ENCODE results near the gene SF3B4.
A peak's percentile ranks its signal among the peaks of the same experiment; 100 is the strongest.
"Not testable (repeated sequence)": the region's sequence is repeated elsewhere in the genome, so short reads cannot be mapped to it uniquely, and the experiment has no call there.

The SF3B4 gene

GRCh38 chr1:149888247-149888998, 39.2 kb downstream of the SF3B4 start:
- H3K4me1 ChIP-seq (ENCODE audit: control insufficient read depth, insufficient read depth, low read length): peaks cover 12% of the 10 kb centered on the region
- no peaks in the 10 kb centered on the region for H3K9me3 ChIP-seq (ENCODE audit: control insufficient read depth in 2 of 2, low read length in 2 of 2)
- H3K9ac ChIP-seq (ENCODE audit: low read length in 2 of 2): peak overlapping the region; percentile 82 to 93
- H3K4me3 ChIP-seq (ENCODE audit: low read length in 2 of 2): peak overlapping the region; percentile 66 to 89
- peak overlapping the region; percentile 99 for H3K27ac ChIP-seq (ENCODE audit: low read length)
- H3K36me3 ChIP-seq (ENCODE audit: control insufficient read depth in 2 of 2, insufficient read depth in 2 of 2, low read length in 2 of 2): no peaks in the 10 kb centered on the region
- no peaks in the 10 kb centered on the region for H3K27me3 ChIP-seq (ENCODE audit: control insufficient read depth in 1 of 2, insufficient read depth in 2 of 2, low read length in 2 of 2)

DNA sequence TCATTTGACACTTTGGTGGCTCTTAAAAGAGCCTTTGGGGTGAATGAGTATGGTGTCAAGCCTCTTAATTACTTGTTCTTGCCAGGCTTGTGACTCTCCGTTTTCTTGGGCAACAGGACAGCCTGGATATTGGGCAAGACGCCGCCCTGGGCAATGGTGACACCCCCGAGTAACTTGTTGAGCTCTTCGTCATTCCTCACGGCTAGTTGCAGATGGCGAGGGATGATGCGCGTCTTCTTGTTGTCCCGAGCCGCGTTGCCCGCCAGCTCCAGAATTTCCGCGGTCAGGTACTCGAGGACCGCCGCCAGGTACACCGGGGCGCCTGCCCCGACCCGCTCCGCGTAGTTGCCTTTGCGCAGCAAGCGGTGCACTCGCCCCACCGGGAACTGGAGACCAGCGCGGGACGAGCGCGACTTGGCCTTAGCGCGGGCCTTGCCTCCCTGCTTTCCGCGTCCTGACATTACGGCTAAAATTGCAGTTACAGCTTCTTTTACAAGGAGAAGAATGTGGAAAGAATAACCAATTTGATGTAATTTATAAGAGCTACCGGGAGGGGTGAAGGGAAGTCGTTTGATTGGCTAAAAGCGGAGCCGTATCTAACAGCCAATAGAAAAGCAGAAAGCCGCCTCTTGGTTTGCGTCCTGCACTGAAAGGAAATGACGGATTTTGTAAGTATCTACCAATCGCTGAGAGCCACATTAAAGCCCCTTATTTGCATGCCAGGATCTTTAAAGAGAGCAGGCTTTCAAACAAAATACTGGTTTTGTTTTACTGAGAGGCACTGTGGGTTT, 40.0 kb downstream of the SF3B4 start:
- Histone ChIP-seq H3K9me3 (ENCODE audit: control insufficient read depth in 2 of 2, low read length in 2 of 2) (no peaks in the 10 kb centered on the region), H3K36me3 (ENCODE audit: control insufficient read depth in 2 of 2, insufficient read depth in 2 of 2, low read length in 2 of 2) (no peaks in the 10 kb centered on the region), H3K27ac (ENCODE audit: low read length) (peak overlapping the region; percentile 99), H3K4me3 (ENCODE audit: low read length in 2 of 2) (peak overlapping the region; percentile 66 to 89), H3K27me3 (ENCODE audit: control insufficient read depth in 1 of 2, insufficient read depth in 2 of 2, low read length in 2 of 2) (no peaks in the 10 kb centered on the region), H3K9ac (ENCODE audit: low read length in 2 of 2) (peak overlapping the region; percentile 82 to 98), H3K4me1 (ENCODE audit: control insufficient read depth, insufficient read depth, low read length) (peaks cover 12% of the 10 kb centered on the region)

DNA sequence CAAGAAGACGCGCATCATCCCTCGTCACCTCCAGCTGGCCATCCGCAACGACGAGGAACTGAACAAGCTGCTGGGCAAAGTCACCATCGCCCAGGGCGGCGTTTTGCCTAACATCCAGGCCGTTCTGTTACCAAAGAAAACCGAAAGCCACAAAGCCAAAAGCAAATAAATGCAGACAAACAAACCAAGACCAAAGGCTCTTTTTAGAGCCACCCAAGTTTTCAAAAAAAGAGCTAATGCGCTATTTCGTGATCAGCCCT, 40.5 kb downstream of the SF3B4 start:
- H3K36me3 ChIP-seq (ENCODE audit: control insufficient read depth in 2 of 2, insufficient read depth in 2 of 2, low read length in 2 of 2); H3K9me3 ChIP-seq (ENCODE audit: control insufficient read depth in 2 of 2, low read length in 2 of 2); H3K27me3 ChIP-seq (ENCODE audit: control insufficient read depth in 1 of 2, insufficient read depth in 2 of 2, low read length in 2 of 2): not testable (repeated sequence)
- Histone ChIP-seq H3K4me3 (ENCODE audit: low read length in 2 of 2) (peak overlapping the region; percentile 66 to 89), H3K9ac (ENCODE audit: low read length in 2 of 2) (peak overlapping the region; percentile 82 to 98), H3K27ac (ENCODE audit: low read length) (peak overlapping the region; percentile 99), H3K4me1 (ENCODE audit: control insufficient read depth, insufficient read depth, low read length) (peaks cover 12% of the 10 kb centered on the region)

DNA sequence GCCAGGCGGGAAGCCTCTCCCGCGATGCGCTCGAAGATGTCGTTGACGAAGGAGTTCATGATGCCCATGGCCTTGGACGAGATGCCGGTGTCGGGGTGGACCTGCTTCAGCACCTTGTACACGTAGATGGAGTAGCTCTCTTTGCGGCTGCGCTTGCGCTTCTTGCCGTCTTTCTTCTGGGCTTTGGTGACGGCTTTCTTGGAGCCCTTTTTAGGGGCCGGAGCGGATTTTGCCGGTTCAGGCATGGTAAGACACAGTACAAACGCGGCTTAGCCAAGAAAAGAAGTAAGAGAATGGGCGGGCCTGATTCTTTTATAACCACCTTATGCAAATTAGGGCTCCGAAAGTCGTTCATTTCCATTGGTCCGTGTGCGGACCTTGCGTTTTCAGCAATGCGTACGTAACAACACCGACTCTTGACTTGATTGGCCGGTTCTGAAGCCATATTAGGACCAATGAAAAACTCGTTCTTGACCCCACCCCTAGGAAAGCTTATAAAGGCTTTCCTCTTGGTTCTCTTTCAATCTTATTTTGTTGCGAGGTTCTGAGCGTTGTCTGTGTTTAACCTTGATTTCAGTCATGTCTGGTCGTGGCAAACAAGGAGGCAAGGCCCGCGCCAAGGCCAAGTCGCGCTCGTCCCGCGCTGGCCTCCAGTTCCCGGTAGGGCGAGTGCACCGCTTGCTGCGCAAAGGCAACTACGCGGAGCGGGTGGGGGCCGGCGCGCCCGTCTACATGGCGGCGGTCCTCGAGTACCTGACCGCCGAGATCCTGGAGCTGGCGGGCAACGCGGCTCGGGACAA, 41.0 kb downstream of the SF3B4 start:
- peak overlapping the region; percentile 99 for H3K27ac ChIP-seq (ENCODE audit: low read length)
- no peaks in the 10 kb centered on the region for H3K27me3 ChIP-seq (ENCODE audit: control insufficient read depth in 1 of 2, insufficient read depth in 2 of 2, low read length in 2 of 2)
- peak overlapping the region; percentile 88 to 98 for H3K9ac ChIP-seq (ENCODE audit: low read length in 2 of 2)
- H3K36me3 ChIP-seq (ENCODE audit: control insufficient read depth in 2 of 2, insufficient read depth in 2 of 2, low read length in 2 of 2): no peaks in the 10 kb centered on the region
- no peaks in the 10 kb centered on the region for H3K9me3 ChIP-seq (ENCODE audit: control insufficient read depth in 2 of 2, low read length in 2 of 2)
- peaks cover 12% of the 10 kb centered on the region for H3K4me1 ChIP-seq (ENCODE audit: control insufficient read depth, insufficient read depth, low read length)
- peak overlapping the region; percentile 71 to 89 for H3K4me3 ChIP-seq (ENCODE audit: low read length in 2 of 2)

DNA sequence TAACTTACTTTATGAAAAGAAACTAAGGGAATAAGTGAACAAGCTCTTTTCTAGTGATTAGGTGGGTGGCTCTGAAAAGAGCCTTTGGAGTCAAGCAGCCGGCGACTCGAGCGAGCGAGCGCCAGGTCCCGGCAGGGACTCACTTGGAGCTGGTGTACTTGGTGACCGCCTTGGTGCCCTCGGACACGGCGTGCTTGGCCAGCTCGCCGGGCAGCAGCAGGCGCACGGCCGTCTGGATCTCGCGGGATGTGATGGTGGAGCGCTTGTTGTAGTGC, 41.5 kb downstream of the SF3B4 start:
- Histone ChIP-seq H3K4me1 (ENCODE audit: control insufficient read depth, insufficient read depth, low read length) (peaks cover 12% of the 10 kb centered on the region), H3K27ac (ENCODE audit: low read length) (peak overlapping the region; percentile 99), H3K4me3 (ENCODE audit: low read length in 2 of 2) (peak overlapping the region; percentile 71 to 89), H3K9ac (ENCODE audit: low read length in 2 of 2) (peak overlapping the region; percentile 88 to 98)
- not testable (repeated sequence) for H3K36me3 ChIP-seq (ENCODE audit: control insufficient read depth in 2 of 2, insufficient read depth in 2 of 2, low read length in 2 of 2); H3K27me3 ChIP-seq (ENCODE audit: control insufficient read depth in 1 of 2, insufficient read depth in 2 of 2, low read length in 2 of 2); H3K9me3 ChIP-seq (ENCODE audit: control insufficient read depth in 2 of 2, low read length in 2 of 2)

- no peaks in the 10 kb centered on the region for H3K27me3 ChIP-seq (ENCODE audit: control insufficient read depth in 1 of 2, insufficient read depth in 2 of 2, low read length in 2 of 2)
- peaks cover 12% of the 10 kb centered on the region for H3K4me1 ChIP-seq (ENCODE audit: control insufficient read depth, insufficient read depth, low read length)
- H3K9me3 ChIP-seq (ENCODE audit: control insufficient read depth in 2 of 2, low read length in 2 of 2): no peaks in the 10 kb centered on the region
- peak overlapping the region; percentile 88 to 98 for H3K9ac ChIP-seq (ENCODE audit: low read length in 2 of 2)
- H3K36me3 ChIP-seq (ENCODE audit: control insufficient read depth in 2 of 2, insufficient read depth in 2 of 2, low read length in 2 of 2): no peaks in the 10 kb centered on the region
- H3K4me3 ChIP-seq (ENCODE audit: low read length in 2 of 2): peak overlapping the region; percentile 71 to 89
- H3K27ac ChIP-seq (ENCODE audit: low read length): peak overlapping the region; percentile 99
Observed at GRCh38 chr1:149885339-149886120, 42.1 kb downstream of the SF3B4 start.

DNA sequence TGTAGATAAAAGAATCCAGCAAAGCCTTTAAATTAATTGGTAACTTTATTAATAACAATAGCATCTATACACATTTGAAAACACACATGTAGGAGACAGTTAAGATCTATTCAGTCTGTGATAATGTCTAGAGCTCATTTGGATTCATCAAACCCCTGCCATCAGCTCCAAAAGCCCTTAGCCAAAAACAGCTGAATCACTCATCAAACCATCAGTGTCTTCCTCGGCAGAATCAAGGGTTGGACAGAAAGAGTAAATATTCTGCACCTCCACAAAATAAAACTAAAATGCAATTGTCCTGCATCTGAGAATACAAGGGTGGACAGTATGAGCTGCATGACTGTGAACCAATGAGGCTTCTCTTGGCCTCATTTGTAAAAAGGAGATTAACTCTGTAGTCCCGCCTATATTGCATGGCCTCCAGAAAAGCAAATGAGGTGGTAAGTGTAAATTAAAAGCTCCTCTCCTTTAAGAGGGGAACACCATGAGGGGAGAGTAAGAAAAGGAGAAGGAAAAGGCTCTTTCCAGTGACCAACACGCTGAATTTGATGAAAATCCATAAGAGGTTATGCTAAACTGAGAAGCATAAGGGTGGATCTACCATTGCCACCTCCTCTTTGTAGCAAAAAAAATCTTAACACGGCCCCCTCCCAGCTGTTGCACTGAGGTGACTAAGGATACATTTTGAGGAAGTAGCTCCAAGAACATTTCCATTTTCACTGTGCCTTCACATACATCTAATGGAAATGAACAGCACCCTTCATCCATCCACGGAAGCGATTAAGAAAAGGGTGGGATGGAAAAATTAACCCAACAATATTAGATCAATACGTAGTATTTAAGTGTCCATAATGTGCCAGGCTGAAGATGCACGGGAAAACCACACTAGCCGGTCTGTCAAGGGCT, 42.9 kb downstream of the SF3B4 start:
- H3K4me1 ChIP-seq (ENCODE audit: control insufficient read depth, insufficient read depth, low read length): peaks cover 12% of the 10 kb centered on the region
- H3K9ac ChIP-seq (ENCODE audit: low read length in 2 of 2): peak overlapping the region; percentile 88 to 98
- H3K9me3 ChIP-seq (ENCODE audit: control insufficient read depth in 2 of 2, low read length in 2 of 2): no peaks in the 10 kb centered on the region
- peak overlapping the region; percentile 71 to 89 for H3K4me3 ChIP-seq (ENCODE audit: low read length in 2 of 2)
- no peaks in the 10 kb centered on the region for H3K36me3 ChIP-seq (ENCODE audit: control insufficient read depth in 2 of 2, insufficient read depth in 2 of 2, low read length in 2 of 2)
- no peaks in the 10 kb centered on the region for H3K27me3 ChIP-seq (ENCODE audit: control insufficient read depth in 1 of 2, insufficient read depth in 2 of 2, low read length in 2 of 2)
- H3K27ac ChIP-seq (ENCODE audit: low read length): peak overlapping the region; percentile 99

- H3K36me3 ChIP-seq (ENCODE audit: control insufficient read depth in 2 of 2, insufficient read depth in 2 of 2, low read length in 2 of 2): no peaks in the 10 kb centered on the region
- H3K27ac ChIP-seq (ENCODE audit: low read length): no peak overlapping the region
- no peaks in the 10 kb centered on the region for H3K27me3 ChIP-seq (ENCODE audit: control insufficient read depth in 1 of 2, insufficient read depth in 2 of 2, low read length in 2 of 2)
- H3K9me3 ChIP-seq (ENCODE audit: control insufficient read depth in 2 of 2, low read length in 2 of 2): no peaks in the 10 kb centered on the region
- peaks cover 12% of the 10 kb centered on the region for H3K4me1 ChIP-seq (ENCODE audit: control insufficient read depth, insufficient read depth, low read length)
- peak overlapping the region in 1 of 2 donors; percentile 23 for H3K4me3 ChIP-seq (ENCODE audit: low read length in 2 of 2)
- H3K9ac ChIP-seq (ENCODE audit: low read length in 2 of 2): no peak overlapping the region
Observed at GRCh38 chr1:149883598-149884247, 43.9 kb downstream of the SF3B4 start.

DNA sequence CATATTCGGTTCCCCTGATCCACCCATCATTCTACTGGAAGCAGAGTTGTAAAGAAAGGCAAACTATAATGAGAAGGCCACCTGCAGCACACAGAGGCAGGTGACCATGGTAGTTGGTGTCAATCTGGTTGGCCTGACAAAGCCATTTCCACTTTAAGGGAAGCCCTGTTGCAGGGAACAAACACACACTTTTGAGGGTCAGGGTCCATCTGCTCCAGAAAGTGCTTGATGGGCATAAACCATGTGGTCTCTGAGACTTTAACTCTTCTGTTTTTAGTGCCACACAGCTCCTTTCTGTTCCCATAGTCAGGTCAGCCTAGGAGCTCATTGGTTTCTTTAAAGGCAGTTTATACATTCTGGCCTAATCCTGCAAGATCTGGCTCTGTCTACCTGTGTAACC, 45.7 kb downstream of the SF3B4 start:
- Histone ChIP-seq H3K4me3 (ENCODE audit: low read length in 2 of 2) (no peak overlapping the region), H3K36me3 (ENCODE audit: control insufficient read depth in 2 of 2, insufficient read depth in 2 of 2, low read length in 2 of 2) (no peaks in the 10 kb centered on the region), H3K27ac (ENCODE audit: low read length) (no peak overlapping the region), H3K9me3 (ENCODE audit: control insufficient read depth in 2 of 2, low read length in 2 of 2) (no peaks in the 10 kb centered on the region), H3K4me1 (ENCODE audit: control insufficient read depth, insufficient read depth, low read length) (peaks cover 9% of the 10 kb centered on the region), H3K9ac (ENCODE audit: low read length in 2 of 2) (no peak overlapping the region), H3K27me3 (ENCODE audit: control insufficient read depth in 1 of 2, insufficient read depth in 2 of 2, low read length in 2 of 2) (no peaks in the 10 kb centered on the region)
